WTC11 (cell line): ENCODE data around the gene GZMB. TPM values are rescaled to one million over a fixed set of nuclear protein-coding genes. Genes with fewer than 3 reads are reported as not detected.

Source experiments
- ATAC-seq: fragments of 200-7000 bp; cut with Tn5 transposase; 2 replicates; pipeline ENCODE4 v1.10.0; 2021; ENCODE audit warnings: mild to moderate bottlenecking, moderate library complexity
- CTCF ChIA-PET: fragments of 300-600 bp; sonication (Branson Sonifier 250); formaldehyde crosslinking; loops from one replicate; lab custom pipeline; 2021; ENCODE audit warnings: antibody characterized with exemption; lab: Charles Lee
- POLR2A ChIA-PET: fragments of 350-600 bp; sonication (Branson Sonifier 250); formaldehyde crosslinking; loops from one replicate; lab custom pipeline; 2021; ENCODE audit warnings: antibody characterized with exemption; lab: Charles Lee
- DNase-seq: peaks from one replicate; pipeline ENCODE4 v3.0.0; 2021; ENCODE audit warnings: low spot score
- H3K27ac Mint-ChIP-seq: 2 replicates; pipeline ENCODE4 v1.8.0; 2021; ENCODE audit warnings: mixed read lengths
- H3K27me3 Mint-ChIP-seq: 2 replicates; pipeline ENCODE4 v1.8.0; 2021; ENCODE audit warnings: low read depth, mild to moderate bottlenecking, moderate library complexity, mixed read lengths
- H3K36me3 Mint-ChIP-seq: 2 replicates; pipeline ENCODE4 v1.8.0; 2021; ENCODE audit warnings: mixed read lengths
- H3K4me1 Mint-ChIP-seq: 2 replicates; pipeline ENCODE4 v1.8.0; 2022; ENCODE audit warnings: mixed read lengths
- H3K4me3 Mint-ChIP-seq: 2 replicates; pipeline ENCODE4 v1.8.0; 2021; ENCODE audit warnings: mild to moderate bottlenecking, moderate library complexity, mixed read lengths
- H3K9me3 Mint-ChIP-seq: 2 replicates; pipeline ENCODE4 v1.8.0; 2021; ENCODE audit warnings: mixed read lengths
- ATF6 ChIP-seq: sonication (generic); formaldehyde crosslinking; IDR thresholded peaks from 2 replicates; pipeline ENCODE4 v1.8.1; 2023; ENCODE audit warnings: mild to moderate bottlenecking, missing genetic modification reagents
- CREB1 ChIP-seq: sonication (generic); formaldehyde crosslinking; IDR thresholded peaks from 2 replicates; pipeline ENCODE4 v1.8.0; 2023; ENCODE audit warnings: mild to moderate bottlenecking, missing genetic modification reagents
- CREM ChIP-seq: sonication (generic); formaldehyde crosslinking; IDR thresholded peaks from 2 replicates; pipeline ENCODE4 v1.8.1; 2022; ENCODE audit warnings: mild to moderate bottlenecking, missing genetic modification reagents, moderate library complexity
- EMX1 ChIP-seq: fragments of 250-450 bp; sonication (Bioruptor Pico); IDR thresholded peaks from 2 replicates; pipeline ENCODE4 v1.8.0; 2021; ENCODE audit warnings: mild to moderate bottlenecking
- IRF1 ChIP-seq: sonication (generic); formaldehyde crosslinking; IDR thresholded peaks from 2 replicates; pipeline ENCODE4 v1.8.0; 2023; ENCODE audit warnings: missing genetic modification reagents
- IRF2 ChIP-seq: sonication (generic); formaldehyde crosslinking; IDR thresholded peaks from 2 replicates; pipeline ENCODE4 v1.8.0; 2022; ENCODE audit warnings: low read depth, missing genetic modification reagents, borderline replicate concordance
- JAZF1 ChIP-seq: fragments of 250-450 bp; sonication (Bioruptor Pico); IDR thresholded peaks from 2 replicates; pipeline ENCODE4 v1.9.0; 2021; ENCODE audit warnings: moderate library complexity, mild to moderate bottlenecking, inconsistent platforms
- JUN ChIP-seq: sonication (generic); formaldehyde crosslinking; IDR thresholded peaks from 2 replicates; pipeline ENCODE4 v1.8.0; 2023; ENCODE audit warnings: mild to moderate bottlenecking, missing genetic modification reagents
- KAT7 ChIP-seq: sonication (generic); formaldehyde crosslinking; IDR thresholded peaks from 2 replicates; pipeline ENCODE4 v1.8.1; 2023; ENCODE audit warnings: missing genetic modification reagents, mild to moderate bottlenecking, borderline replicate concordance
- NFATC4 ChIP-seq: fragments of 250-450 bp; sonication (Bioruptor Pico); IDR thresholded peaks from 2 replicates; pipeline ENCODE4 v1.9.0; 2021; ENCODE audit warnings: mild to moderate bottlenecking
- OVOL2 ChIP-seq: fragments of 250-450 bp; sonication (Bioruptor Pico); IDR thresholded peaks from 2 replicates; pipeline ENCODE4 v1.9.0; 2021; ENCODE audit warnings: mild to moderate bottlenecking, borderline replicate concordance
- RELA ChIP-seq: sonication (generic); formaldehyde crosslinking; IDR thresholded peaks from 2 replicates; pipeline ENCODE4 v1.8.1; 2022; ENCODE audit warnings: missing genetic modification reagents, mild to moderate bottlenecking, borderline replicate concordance
- SMAD3 ChIP-seq: sonication (generic); formaldehyde crosslinking; IDR thresholded peaks from 2 replicates; pipeline ENCODE4 v1.8.0; 2022; ENCODE audit warnings: missing genetic modification reagents, mild to moderate bottlenecking, borderline replicate concordance
- TP53 ChIP-seq: sonication (generic); formaldehyde crosslinking; IDR thresholded peaks from 2 replicates; pipeline ENCODE4 v1.8.1; 2023; ENCODE audit warnings: mild to moderate bottlenecking, missing genetic modification reagents
- USF2 ChIP-seq: sonication (generic); formaldehyde crosslinking; IDR thresholded peaks from 2 replicates; pipeline ENCODE4 v1.8.1; 2023; ENCODE audit warnings: mild to moderate bottlenecking, missing genetic modification reagents, moderate library complexity
- ZBTB21 ChIP-seq: sonication (generic); formaldehyde crosslinking; IDR thresholded peaks from 2 replicates; pipeline ENCODE4 v1.8.1; 2023; ENCODE audit warnings: mild to moderate bottlenecking, missing genetic modification reagents, borderline replicate concordance
- ZNF263 ChIP-seq: sonication (generic); formaldehyde crosslinking; IDR thresholded peaks from 2 replicates; pipeline ENCODE4 v1.8.1; 2022; ENCODE audit warnings: low read depth, mild to moderate bottlenecking, moderate library complexity, missing genetic modification reagents
- ZNF396 ChIP-seq: fragments of 250-450 bp; sonication (Bioruptor Pico); IDR thresholded peaks from 2 replicates; pipeline ENCODE4 v1.8.0; 2021; ENCODE audit warnings: mild to moderate bottlenecking, moderate library complexity, borderline replicate concordance
- ZNF423 ChIP-seq: fragments of 250-450 bp; sonication (Bioruptor Pico); IDR thresholded peaks from 2 replicates; pipeline ENCODE4 v2.1.2; 2022; ENCODE audit warnings: mild to moderate bottlenecking, moderate library complexity
- total RNA-seq: library from RNA; stranded (reverse); gene quantifications from 3 replicates; pipeline ENCODE4 v1.2.3, GENCODE V29; 2021
- TF ChIP-seq, protein P1 (sequence below): fragments of 250-450 bp; sonication (Bioruptor Pico); IDR thresholded peaks from 2 replicates; pipeline ENCODE4 v1.9.0; 2021; ENCODE audit warnings: mild to moderate bottlenecking, borderline replicate concordance
- TF ChIP-seq, protein P2 (sequence below): sonication (generic); formaldehyde crosslinking; IDR thresholded peaks from 2 replicates; pipeline ENCODE4 v1.8.1; 2023; ENCODE audit warnings: mild to moderate bottlenecking, missing genetic modification reagents, moderate library complexity
- TF ChIP-seq, protein P3 (sequence below): sonication (generic); formaldehyde crosslinking; IDR thresholded peaks from 2 replicates; pipeline ENCODE4 v1.8.1; 2022; ENCODE audit warnings: missing genetic modification reagents, borderline replicate concordance
- TF ChIP-seq, protein P4 (sequence below): fragments of 250-450 bp; sonication (Bioruptor Pico); IDR thresholded peaks from 2 replicates; pipeline ENCODE4 v2.1.2; 2022; ENCODE audit warnings: mild to moderate bottlenecking, moderate library complexity

GZMB gene
- total RNA-seq, 1 experiment from 2014 or later = 0.68 TPM

GRCh38 chr14:24629521-24629920 lies 4.5 kb downstream of the GZMB start:
- Mint-ChIP-seq H3K4me1 (no peaks in the 10 kb centered on the region), H3K36me3 (no peaks in the 10 kb centered on the region), H3K27ac (no peak overlapping the region), H3K9me3 (no peaks in the 10 kb centered on the region; the same call in 1 of the 2 replicates)
- CTCF ChIA-PET = no interaction called here
- ATAC-seq = no peak
- no peak for TF ChIP-seq ATF6 (CRISPR knock-in tag)
- TF ChIP-seq IRF1 (CRISPR knock-in tag) = no peak
- no peak for TF ChIP-seq JUN
- TF ChIP-seq, protein P1, sequence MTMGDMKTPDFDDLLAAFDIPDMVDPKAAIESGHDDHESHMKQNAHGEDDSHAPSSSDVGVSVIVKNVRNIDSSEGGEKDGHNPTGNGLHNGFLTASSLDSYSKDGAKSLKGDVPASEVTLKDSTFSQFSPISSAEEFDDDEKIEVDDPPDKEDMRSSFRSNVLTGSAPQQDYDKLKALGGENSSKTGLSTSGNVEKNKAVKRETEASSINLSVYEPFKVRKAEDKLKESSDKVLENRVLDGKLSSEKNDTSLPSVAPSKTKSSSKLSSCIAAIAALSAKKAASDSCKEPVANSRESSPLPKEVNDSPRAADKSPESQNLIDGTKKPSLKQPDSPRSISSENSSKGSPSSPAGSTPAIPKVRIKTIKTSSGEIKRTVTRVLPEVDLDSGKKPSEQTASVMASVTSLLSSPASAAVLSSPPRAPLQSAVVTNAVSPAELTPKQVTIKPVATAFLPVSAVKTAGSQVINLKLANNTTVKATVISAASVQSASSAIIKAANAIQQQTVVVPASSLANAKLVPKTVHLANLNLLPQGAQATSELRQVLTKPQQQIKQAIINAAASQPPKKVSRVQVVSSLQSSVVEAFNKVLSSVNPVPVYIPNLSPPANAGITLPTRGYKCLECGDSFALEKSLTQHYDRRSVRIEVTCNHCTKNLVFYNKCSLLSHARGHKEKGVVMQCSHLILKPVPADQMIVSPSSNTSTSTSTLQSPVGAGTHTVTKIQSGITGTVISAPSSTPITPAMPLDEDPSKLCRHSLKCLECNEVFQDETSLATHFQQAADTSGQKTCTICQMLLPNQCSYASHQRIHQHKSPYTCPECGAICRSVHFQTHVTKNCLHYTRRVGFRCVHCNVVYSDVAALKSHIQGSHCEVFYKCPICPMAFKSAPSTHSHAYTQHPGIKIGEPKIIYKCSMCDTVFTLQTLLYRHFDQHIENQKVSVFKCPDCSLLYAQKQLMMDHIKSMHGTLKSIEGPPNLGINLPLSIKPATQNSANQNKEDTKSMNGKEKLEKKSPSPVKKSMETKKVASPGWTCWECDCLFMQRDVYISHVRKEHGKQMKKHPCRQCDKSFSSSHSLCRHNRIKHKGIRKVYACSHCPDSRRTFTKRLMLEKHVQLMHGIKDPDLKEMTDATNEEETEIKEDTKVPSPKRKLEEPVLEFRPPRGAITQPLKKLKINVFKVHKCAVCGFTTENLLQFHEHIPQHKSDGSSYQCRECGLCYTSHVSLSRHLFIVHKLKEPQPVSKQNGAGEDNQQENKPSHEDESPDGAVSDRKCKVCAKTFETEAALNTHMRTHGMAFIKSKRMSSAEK = no peak
- TF ChIP-seq IRF2 (CRISPR knock-in tag) = no peak
- no peak for TF ChIP-seq EMX1 (CRISPR knock-in tag)
- no peak for TF ChIP-seq TP53
- no peak for TF ChIP-seq RELA (CRISPR knock-in tag)
- TF ChIP-seq, all 79 proteins: peak for 0
- no peak for DNase-seq
- Mint-ChIP-seq H3K4me3 (no peak overlapping the region), H3K27me3 (no peaks in the 10 kb centered on the region; the same call in 1 of the 2 replicates)
- POLR2A ChIA-PET = no interaction called here

DNA sequence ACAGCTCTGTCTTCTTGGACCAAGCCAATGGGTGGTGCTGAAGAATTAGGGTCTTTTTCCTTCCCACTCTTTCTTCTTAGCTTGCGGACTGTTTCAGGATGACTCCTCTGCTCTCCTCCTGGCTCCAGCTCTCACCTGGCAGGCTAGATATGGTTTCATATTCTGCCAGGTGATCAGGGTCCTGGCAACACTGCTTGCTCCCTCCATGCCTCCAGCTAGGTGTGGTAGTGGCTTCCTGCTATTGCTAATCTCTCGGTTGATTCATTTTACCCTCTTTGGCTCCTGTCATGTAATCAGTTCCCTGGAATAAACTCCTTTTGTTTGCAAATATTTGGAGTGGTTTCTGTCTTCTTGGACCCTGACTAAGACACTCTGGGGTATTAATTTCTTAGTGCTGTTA lies 20.2 kb downstream of the GZMB start:
- TF ChIP-seq CREM (CRISPR knock-in tag) (no peak), ZBTB21 (CRISPR knock-in tag) (no peak), CREB1 (CRISPR knock-in tag) (no peak), EMX1 (CRISPR knock-in tag) (no peak), IRF1 (CRISPR knock-in tag) (no peak), ZNF423 (CRISPR knock-in tag) (no peak), ZNF396 (CRISPR knock-in tag) (no peak), USF2 (CRISPR knock-in tag) (no peak), JAZF1 (CRISPR knock-in tag) (no peak), SMAD3 (CRISPR knock-in tag) (no peak), KAT7 (CRISPR knock-in tag) (no peak), NFATC4 (no peak), OVOL2 (CRISPR knock-in tag) (no peak), ZNF263 (CRISPR knock-in tag) (no peak)
- TF ChIP-seq, protein P2, sequence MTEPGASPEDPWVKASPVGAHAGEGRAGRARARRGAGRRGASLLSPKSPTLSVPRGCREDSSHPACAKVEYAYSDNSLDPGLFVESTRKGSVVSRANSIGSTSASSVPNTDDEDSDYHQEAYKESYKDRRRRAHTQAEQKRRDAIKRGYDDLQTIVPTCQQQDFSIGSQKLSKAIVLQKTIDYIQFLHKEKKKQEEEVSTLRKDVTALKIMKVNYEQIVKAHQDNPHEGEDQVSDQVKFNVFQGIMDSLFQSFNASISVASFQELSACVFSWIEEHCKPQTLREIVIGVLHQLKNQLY (CRISPR knock-in tag) = no peak
- TF ChIP-seq, protein P3, sequence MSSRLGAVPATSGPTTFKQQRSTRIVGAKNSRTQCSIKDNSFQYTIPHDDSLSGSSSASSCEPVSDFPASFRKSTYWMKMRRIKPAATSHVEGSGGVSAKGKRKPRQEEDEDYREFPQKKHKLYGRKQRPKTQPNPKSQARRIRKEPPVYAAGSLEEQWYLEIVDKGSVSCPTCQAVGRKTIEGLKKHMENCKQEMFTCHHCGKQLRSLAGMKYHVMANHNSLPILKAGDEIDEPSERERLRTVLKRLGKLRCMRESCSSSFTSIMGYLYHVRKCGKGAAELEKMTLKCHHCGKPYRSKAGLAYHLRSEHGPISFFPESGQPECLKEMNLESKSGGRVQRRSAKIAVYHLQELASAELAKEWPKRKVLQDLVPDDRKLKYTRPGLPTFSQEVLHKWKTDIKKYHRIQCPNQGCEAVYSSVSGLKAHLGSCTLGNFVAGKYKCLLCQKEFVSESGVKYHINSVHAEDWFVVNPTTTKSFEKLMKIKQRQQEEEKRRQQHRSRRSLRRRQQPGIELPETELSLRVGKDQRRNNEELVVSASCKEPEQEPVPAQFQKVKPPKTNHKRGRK (CRISPR knock-in tag) = no peak
- TF ChIP-seq, protein P4, sequence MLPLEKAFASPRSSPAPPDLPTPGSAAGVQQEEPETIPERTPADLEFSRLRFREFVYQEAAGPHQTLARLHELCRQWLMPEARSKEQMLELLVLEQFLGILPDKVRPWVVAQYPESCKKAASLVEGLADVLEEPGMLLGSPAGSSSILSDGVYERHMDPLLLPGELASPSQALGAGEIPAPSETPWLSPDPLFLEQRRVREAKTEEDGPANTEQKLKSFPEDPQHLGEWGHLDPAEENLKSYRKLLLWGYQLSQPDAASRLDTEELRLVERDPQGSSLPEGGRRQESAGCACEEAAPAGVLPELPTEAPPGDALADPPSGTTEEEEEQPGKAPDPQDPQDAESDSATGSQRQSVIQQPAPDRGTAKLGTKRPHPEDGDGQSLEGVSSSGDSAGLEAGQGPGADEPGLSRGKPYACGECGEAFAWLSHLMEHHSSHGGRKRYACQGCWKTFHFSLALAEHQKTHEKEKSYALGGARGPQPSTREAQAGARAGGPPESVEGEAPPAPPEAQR = no peak
- CTCF ChIA-PET = interaction anchor here (0.9 to 1.0 kb wide), 2 partner anchors 8 to 9 kb away, joined by 3 to 4 read pairs; no protein-coding TSS in a partner anchor

More for the DNA sequence above, 20.2 kb downstream of the GZMB start:
- peaks cover 19% of the 10 kb centered on the region for H3K9me3 Mint-ChIP-seq
- H3K36me3 Mint-ChIP-seq = no peaks in the 10 kb centered on the region
- DNase-seq = no peak
- peaks cover 7% of the 10 kb centered on the region for H3K4me1 Mint-ChIP-seq
- peaks cover 9% of the 10 kb centered on the region for H3K27me3 Mint-ChIP-seq
- no peak overlapping the region for H3K4me3 Mint-ChIP-seq
- H3K27ac Mint-ChIP-seq = no peak overlapping the region
- ATAC-seq = no peak
- POLR2A ChIA-PET = no interaction called here
